Measurements from ENCODE around the gene APEX2. TPM values are rescaled to one million over a fixed set of nuclear protein-coding genes. Genes with fewer than 3 reads are reported as not detected.

The APEX2 gene
- total RNA-seq, 1 experiment from 2014 or later: 57.7 TPM

- intact Hi-C loops (cut with micrococcal nuclease; ENCODE audit: unreplicated experiment): no loop called here
These were observed 7.1 kb upstream of the APEX2 start for GRCh38 chrX:54992911-54993622.

DNA sequence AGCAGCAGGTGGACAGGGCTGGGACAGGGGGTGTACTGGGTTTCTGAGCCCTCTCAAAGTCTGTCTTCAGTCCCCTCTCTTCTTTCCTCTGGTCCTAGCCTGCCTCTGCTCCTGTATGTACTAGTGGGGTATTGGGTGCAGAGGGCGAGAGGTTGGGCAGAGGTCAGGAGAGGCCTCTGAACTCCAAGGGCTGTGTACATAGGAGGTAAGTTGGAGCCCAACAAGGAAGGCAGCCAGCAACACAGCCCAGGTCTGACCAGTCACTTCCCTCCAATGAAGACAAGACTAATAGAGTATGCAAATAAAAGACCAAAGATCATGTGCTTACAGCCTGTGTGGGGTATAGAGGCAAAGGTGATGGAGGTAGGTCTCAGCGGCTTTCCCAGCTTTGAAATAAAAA lies 6.1 kb upstream of the APEX2 start, which contains the start of gene PFKFB1:
TSS of gene PFKFB1 (minus strand) at position 90 of the 400 bp plus-strand sequence. CDS start 181 bp downstream, outside the sequence.
- no peak for DNase-seq
- ChIA-PET CTCF (no interaction called here), POLR2A (ENCODE audit: unreplicated experiment) (no interaction called here)
- Histone ChIP-seq H3K9me3 (ENCODE audit: insufficient read depth, low read depth) (no peaks in the 10 kb centered on the region), H4K20me1 (ENCODE audit: insufficient read depth) (no peaks in the 10 kb centered on the region), H3K9me2 (ENCODE audit: insufficient read depth) (no peaks in the 10 kb centered on the region; the same call in 1 of the 2 replicates), H3K27ac (no peak within 1 kb of the TSS), H3F3A (ENCODE audit: insufficient read depth, low read depth) (no peaks in the 10 kb centered on the region), H3K4me2 (no peak within 1 kb of the TSS), H3K4me1 (replicated peaks; ENCODE audit: insufficient read depth) (0 out of 2 replicates have a peak, but pooled peaks cover 1% of the 10 kb centered on the region), H3K4me3 (no peak within 1 kb of the TSS), H3K36me3 (ENCODE audit: low read depth) (no peaks in the 10 kb centered on the region), H3K27me3 (ENCODE audit: insufficient read depth, low read depth) (no peaks in the 10 kb centered on the region), H3K79me2 (ENCODE audit: low read depth) (no peaks in the 10 kb centered on the region), H2AFZ (no peak within 1 kb of the TSS)
- TF ChIP-seq, protein P1, sequence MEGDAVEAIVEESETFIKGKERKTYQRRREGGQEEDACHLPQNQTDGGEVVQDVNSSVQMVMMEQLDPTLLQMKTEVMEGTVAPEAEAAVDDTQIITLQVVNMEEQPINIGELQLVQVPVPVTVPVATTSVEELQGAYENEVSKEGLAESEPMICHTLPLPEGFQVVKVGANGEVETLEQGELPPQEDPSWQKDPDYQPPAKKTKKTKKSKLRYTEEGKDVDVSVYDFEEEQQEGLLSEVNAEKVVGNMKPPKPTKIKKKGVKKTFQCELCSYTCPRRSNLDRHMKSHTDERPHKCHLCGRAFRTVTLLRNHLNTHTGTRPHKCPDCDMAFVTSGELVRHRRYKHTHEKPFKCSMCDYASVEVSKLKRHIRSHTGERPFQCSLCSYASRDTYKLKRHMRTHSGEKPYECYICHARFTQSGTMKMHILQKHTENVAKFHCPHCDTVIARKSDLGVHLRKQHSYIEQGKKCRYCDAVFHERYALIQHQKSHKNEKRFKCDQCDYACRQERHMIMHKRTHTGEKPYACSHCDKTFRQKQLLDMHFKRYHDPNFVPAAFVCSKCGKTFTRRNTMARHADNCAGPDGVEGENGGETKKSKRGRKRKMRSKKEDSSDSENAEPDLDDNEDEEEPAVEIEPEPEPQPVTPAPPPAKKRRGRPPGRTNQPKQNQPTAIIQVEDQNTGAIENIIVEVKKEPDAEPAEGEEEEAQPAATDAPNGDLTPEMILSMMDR (conservative IDR thresholded peaks at IDR 0.05): no peak
- TF ChIP-seq EZH2 (IDR thresholded peaks at IDR 0.05; ENCODE audit: low read depth): no peak
- intact Hi-C loops (cut with micrococcal nuclease; ENCODE audit: unreplicated experiment): no loop called here
- BruUV-seq (replicated peaks): no TSS peak

More at GRCh38 chrX:54992911-54993622, 7.1 kb upstream of the APEX2 start:
- Histone ChIP-seq H3K79me2 (ENCODE audit: low read depth) (no peaks in the 10 kb centered on the region), H3K4me2 (no peak overlapping the region), H3K36me3 (ENCODE audit: low read depth) (no peaks in the 10 kb centered on the region), H3K27ac (no peak overlapping the region), H3K27me3 (ENCODE audit: insufficient read depth, low read depth) (no peaks in the 10 kb centered on the region), H3K9me2 (ENCODE audit: insufficient read depth) (no peaks in the 10 kb centered on the region; the same call in 1 of the 2 replicates), H3K4me1 (replicated peaks; ENCODE audit: insufficient read depth) (no peaks in the 10 kb centered on the region), H3K4me3 (no peak overlapping the region), H3K9me3 (ENCODE audit: insufficient read depth, low read depth) (no peaks in the 10 kb centered on the region), H2AFZ (no peak overlapping the region), H3F3A (ENCODE audit: insufficient read depth, low read depth) (no peaks in the 10 kb centered on the region), H4K20me1 (ENCODE audit: insufficient read depth) (no peaks in the 10 kb centered on the region)
- CTCF ChIA-PET: interaction anchor here (0.5 kb wide), 1 partner anchor 182 kb away, joined by 7 read pairs; no protein-coding TSS in a partner anchor
- no TSS peak for BruUV-seq (replicated peaks)
- POLR2A ChIA-PET (ENCODE audit: unreplicated experiment): interaction anchor here (0.5 kb wide), 1 partner anchor 17 kb away, joined by 3 read pairs; no protein-coding TSS in a partner anchor
- no peak for TF ChIP-seq EZH2 (IDR thresholded peaks at IDR 0.05; ENCODE audit: low read depth)
- DNase-seq: no peak

GRCh38 chrX:54994668-54995351 lies 5.4 kb upstream of the APEX2 start:
- intact Hi-C loops (cut with micrococcal nuclease; ENCODE audit: unreplicated experiment): no loop called here
- ChIA-PET POLR2A (ENCODE audit: unreplicated experiment) (no interaction called here), CTCF (no interaction called here)
- Histone ChIP-seq H3K27me3 (ENCODE audit: insufficient read depth, low read depth) (no peaks in the 10 kb centered on the region), H3K27ac (no peak overlapping the region), H3K4me1 (replicated peaks; ENCODE audit: insufficient read depth) (0 out of 2 replicates have a peak, but pooled peaks cover 4% of the 10 kb centered on the region), H3K9me3 (ENCODE audit: insufficient read depth, low read depth) (no peaks in the 10 kb centered on the region), H3K4me2 (no peak overlapping the region), H3K4me3 (no peak overlapping the region), H3K36me3 (ENCODE audit: low read depth) (no peaks in the 10 kb centered on the region), H3K9me2 (ENCODE audit: insufficient read depth) (no peaks in the 10 kb centered on the region; the same call in 1 of the 2 replicates), H3K79me2 (ENCODE audit: low read depth) (no peaks in the 10 kb centered on the region), H4K20me1 (ENCODE audit: insufficient read depth) (no peaks in the 10 kb centered on the region), H3F3A (ENCODE audit: insufficient read depth, low read depth) (no peaks in the 10 kb centered on the region), H2AFZ (no peak overlapping the region)
- DNase-seq: no peak
- no peak for TF ChIP-seq EZH2 (IDR thresholded peaks at IDR 0.05; ENCODE audit: low read depth)
- TF ChIP-seq, protein P1 (conservative IDR thresholded peaks at IDR 0.05): no peak
- no TSS peak for BruUV-seq (replicated peaks)
